MM.1S (cell line): Measurements from ENCODE around the gene FRY.

Experiments
- DNase-seq: peaks from one replicate; pipeline ENCODE4 v3.0.0-alpha.2; 2015
- H2AFZ ChIP-seq: fragments of 300-600 bp; sonication (generic); 2 replicates; pipeline ENCODE4 v1.6.0; 2016; ENCODE audit warnings: antibody characterized with exemption, low read length
- H3F3A ChIP-seq: fragments of 300-600 bp; sonication (generic); 2 replicates; pipeline ENCODE4 v1.6.1; 2016; ENCODE audit warnings: mild to moderate bottlenecking, antibody characterized with exemption, low read length, moderate library complexity, mixed read lengths; ENCODE audit not compliant: insufficient read depth
- H3K27ac ChIP-seq: fragments of 300-600 bp; sonication (generic); 2 replicates; pipeline ENCODE4 v1.5.1; 2016; ENCODE audit warnings: mild to moderate bottlenecking, low read length
- H3K27me3 ChIP-seq: fragments of 300-600 bp; sonication (generic); replicated peaks from 2 replicates; pipeline ENCODE4 v1.6.0; 2016; ENCODE audit warnings: low read length; ENCODE audit not compliant: insufficient read depth
- H3K36me3 ChIP-seq: fragments of 300-600 bp; sonication (generic); replicated peaks from 2 replicates; pipeline ENCODE4 v1.6.1; 2016; ENCODE audit warnings: mild to moderate bottlenecking, low read length, mixed read lengths; ENCODE audit not compliant: insufficient read depth
- H3K4me1 ChIP-seq: fragments of 300-600 bp; sonication (generic); 2 replicates; pipeline ENCODE4 v1.6.1; 2016; ENCODE audit warnings: low read length, mixed read lengths
- H3K4me2 ChIP-seq: fragments of 300-600 bp; sonication (generic); 2 replicates; pipeline ENCODE4 v1.6.0; 2016; ENCODE audit warnings: low read depth, low read length
- H3K4me3 ChIP-seq: fragments of 300-600 bp; sonication (generic); 2 replicates; pipeline ENCODE4 v1.5.1; 2016; ENCODE audit warnings: low read length, mixed read lengths
- H3K79me2 ChIP-seq: fragments of 300-600 bp; sonication (generic); 2 replicates; pipeline ENCODE4 v1.6.1; 2016; ENCODE audit warnings: mixed run types, low read length, mixed read lengths
- H3K9ac ChIP-seq: fragments of 300-600 bp; sonication (generic); 2 replicates; pipeline ENCODE4 v1.6.1; 2016; ENCODE audit warnings: low read length, mixed read lengths
- H3K9me2 ChIP-seq: fragments of 300-600 bp; sonication (generic); replicated peaks from 2 replicates; pipeline ENCODE4 v1.6.1; 2016; ENCODE audit warnings: mild to moderate bottlenecking, low read length, mixed read lengths; ENCODE audit not compliant: insufficient read depth
- H3K9me3 ChIP-seq: fragments of 300-600 bp; sonication (generic); replicated peaks from 2 replicates; pipeline ENCODE4 v1.6.1; 2016; ENCODE audit warnings: mild to moderate bottlenecking, low read length, mixed read lengths; ENCODE audit not compliant: insufficient read depth
- H4K20me1 ChIP-seq: fragments of 300-600 bp; sonication (generic); 2 replicates; pipeline ENCODE4 v1.6.1; 2016; ENCODE audit warnings: mild to moderate bottlenecking, low read length, moderate library complexity, mixed read lengths; ENCODE audit not compliant: insufficient read depth
- EZH2 ChIP-seq: fragments of 300-600 bp; sonication (generic); optimal IDR thresholded peaks from 2 replicates; pipeline ENCODE3; 2017; ENCODE audit warnings: low read depth, mild to moderate bottlenecking, antibody characterized with exemption, low read length, mixed read lengths
- EZH2phosphoT487 ChIP-seq: fragments of 300-600 bp; sonication (generic); IDR thresholded peaks from 2 replicates; pipeline ENCODE4 v1.6.1; 2018; ENCODE audit warnings: antibody characterized with exemption, low read length
- TF ChIP-seq, protein P1 (sequence below): fragments of 300-600 bp; sonication (generic); IDR thresholded peaks from 2 replicates; pipeline ENCODE4 v1.5.1; 2016; ENCODE audit warnings: antibody characterized with exemption, low read length, mixed read lengths

FRY gene

DNA sequence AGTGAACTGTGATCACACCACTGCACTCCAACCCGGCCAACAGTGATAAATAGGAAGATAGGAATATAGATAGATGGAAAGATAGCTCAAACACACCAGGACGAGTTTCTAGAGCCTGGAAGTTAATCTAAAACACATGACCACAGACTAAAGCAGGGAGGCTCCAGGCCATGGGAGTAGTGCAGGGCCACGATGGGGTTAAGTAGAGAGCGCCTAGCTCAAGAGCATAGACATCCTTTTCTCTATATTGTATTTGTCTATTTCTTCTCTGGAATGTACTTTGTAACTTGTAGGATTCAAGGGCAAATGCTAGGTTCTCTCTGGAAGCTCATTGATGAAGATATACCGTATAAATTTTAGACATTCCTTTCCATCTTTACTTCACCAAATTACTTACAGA lies 214.0 kb downstream of the FRY start:
- no peaks in the 10 kb centered on the region for H3K36me3 ChIP-seq

GRCh38 chr13:32246468-32246867 lies 214.9 kb downstream of the FRY start:
- Histone ChIP-seq H3K4me1 (peaks cover 23% of the 10 kb centered on the region), H4K20me1 (no peaks in the 10 kb centered on the region), H3F3A (0 out of 2 replicates have a peak, but pooled peaks cover 9% of the 10 kb centered on the region), H3K4me3 (no peak overlapping the region), H3K27ac (no peak overlapping the region), H3K9me2 (no peaks in the 10 kb centered on the region), H2AFZ (no peak overlapping the region), H3K79me2 (no peaks in the 10 kb centered on the region), H3K9me3 (no peaks in the 10 kb centered on the region), H3K36me3 (no peaks in the 10 kb centered on the region), H3K9ac (no peak overlapping the region), H3K4me2 (no peak overlapping the region), H3K27me3 (no peaks in the 10 kb centered on the region)
- no peak for TF ChIP-seq EZH2phosphoT487
- TF ChIP-seq, protein P1, sequence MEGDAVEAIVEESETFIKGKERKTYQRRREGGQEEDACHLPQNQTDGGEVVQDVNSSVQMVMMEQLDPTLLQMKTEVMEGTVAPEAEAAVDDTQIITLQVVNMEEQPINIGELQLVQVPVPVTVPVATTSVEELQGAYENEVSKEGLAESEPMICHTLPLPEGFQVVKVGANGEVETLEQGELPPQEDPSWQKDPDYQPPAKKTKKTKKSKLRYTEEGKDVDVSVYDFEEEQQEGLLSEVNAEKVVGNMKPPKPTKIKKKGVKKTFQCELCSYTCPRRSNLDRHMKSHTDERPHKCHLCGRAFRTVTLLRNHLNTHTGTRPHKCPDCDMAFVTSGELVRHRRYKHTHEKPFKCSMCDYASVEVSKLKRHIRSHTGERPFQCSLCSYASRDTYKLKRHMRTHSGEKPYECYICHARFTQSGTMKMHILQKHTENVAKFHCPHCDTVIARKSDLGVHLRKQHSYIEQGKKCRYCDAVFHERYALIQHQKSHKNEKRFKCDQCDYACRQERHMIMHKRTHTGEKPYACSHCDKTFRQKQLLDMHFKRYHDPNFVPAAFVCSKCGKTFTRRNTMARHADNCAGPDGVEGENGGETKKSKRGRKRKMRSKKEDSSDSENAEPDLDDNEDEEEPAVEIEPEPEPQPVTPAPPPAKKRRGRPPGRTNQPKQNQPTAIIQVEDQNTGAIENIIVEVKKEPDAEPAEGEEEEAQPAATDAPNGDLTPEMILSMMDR: peak; percentile 56
- peak; percentile 37 for DNase-seq

More for the DNA sequence above, 214.0 kb downstream of the FRY start:
- Histone ChIP-seq H4K20me1 (no peaks in the 10 kb centered on the region), H3K9me2 (no peaks in the 10 kb centered on the region), H3K79me2 (no peaks in the 10 kb centered on the region), H3F3A (0 out of 2 replicates have a peak, but pooled peaks cover 9% of the 10 kb centered on the region), H3K9ac (no peak overlapping the region), H3K27ac (no peak overlapping the region), H3K4me1 (peaks cover 23% of the 10 kb centered on the region), H2AFZ (no peak overlapping the region), H3K4me3 (no peak overlapping the region), H3K27me3 (no peaks in the 10 kb centered on the region), H3K4me2 (no peak overlapping the region), H3K9me3 (no peaks in the 10 kb centered on the region)
- TF ChIP-seq, protein P1: no peak
- no peak for DNase-seq

DNA sequence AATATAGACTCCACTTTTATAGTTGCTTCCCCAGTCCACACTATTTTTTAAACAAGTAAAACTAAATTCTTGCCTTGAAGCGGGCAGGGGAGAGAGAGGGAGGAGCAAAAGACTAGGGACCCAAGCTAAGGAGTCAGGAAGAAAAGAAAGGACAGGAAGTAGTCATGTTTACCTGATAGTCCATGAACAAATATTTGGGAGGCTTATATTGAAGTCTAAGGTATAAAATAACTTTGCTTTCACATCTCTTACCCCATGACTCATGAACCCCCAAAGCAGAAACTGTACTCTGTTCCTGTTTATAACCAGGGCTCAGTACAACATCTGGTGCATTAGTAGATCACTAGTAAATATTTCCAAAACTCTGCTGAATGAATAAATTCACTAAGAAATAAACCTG lies 216.3 kb downstream of the FRY start:
- Histone ChIP-seq H3K4me2 (peak overlapping the region; percentile 43; the same call in 1 of the 2 replicates), H4K20me1 (no peaks in the 10 kb centered on the region), H3K79me2 (no peaks in the 10 kb centered on the region), H2AFZ (0 out of 2 replicates have a peak overlapping the region, but pooled peaks have one; percentile 27), H3K9me2 (no peaks in the 10 kb centered on the region), H3K27me3 (no peaks in the 10 kb centered on the region), H3F3A (0 out of 2 replicates have a peak, but pooled peaks cover 9% of the 10 kb centered on the region), H3K4me3 (no peak overlapping the region), H3K4me1 (peaks cover 23% of the 10 kb centered on the region), H3K27ac (peak overlapping the region; percentile 56; the same call in 1 of the 2 replicates), H3K9ac (no peak overlapping the region; the same call in 1 of the 2 replicates), H3K36me3 (no peaks in the 10 kb centered on the region), H3K9me3 (no peaks in the 10 kb centered on the region)
- DNase-seq: peak; percentile 22
- TF ChIP-seq EZH2phosphoT487 (no peak), EZH2 (no peak)
- TF ChIP-seq, protein P1: no peak
